IPS-18c (cell line): ENCODE data around the gene CDKL5.

Source experiments
- H3K4me3 ChIP-seq: 2 replicates; pipeline ENCODE4 v1.7.0; 2013; ENCODE audit warnings: low read depth, mild to moderate bottlenecking, low read length, moderate library complexity; ENCODE audit not compliant: insufficient read depth
- H3K9me3 ChIP-seq: one replicate; pipeline ENCODE4 v1.6.1; 2013; ENCODE audit warnings: mild to moderate bottlenecking, low read length, moderate library complexity; ENCODE audit not compliant: control insufficient read depth, insufficient read depth

CDKL5 gene

DNA sequence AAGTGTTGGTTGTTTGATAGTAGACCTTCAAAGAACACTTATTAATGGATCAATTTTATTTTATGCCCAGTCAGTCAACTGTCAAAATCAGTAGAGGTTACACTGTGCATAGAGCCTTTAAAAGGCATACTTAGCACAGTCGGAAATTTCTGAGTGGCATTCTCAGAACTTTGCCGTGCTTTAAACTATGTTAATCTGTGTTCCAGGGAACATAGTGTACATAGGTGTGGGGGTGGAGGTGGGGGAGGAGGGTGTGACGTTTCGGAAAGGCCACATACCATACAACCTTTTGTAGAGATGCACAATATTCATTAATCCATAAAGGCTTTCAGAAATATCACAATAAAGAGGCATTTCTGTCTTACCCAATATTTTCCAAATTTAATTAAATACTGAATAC is 170.7 kb downstream of the CDKL5 start:
- Histone ChIP-seq H3K4me3 (no peak overlapping the region), H3K9me3 (peaks cover 2% of the 10 kb centered on the region)

DNA sequence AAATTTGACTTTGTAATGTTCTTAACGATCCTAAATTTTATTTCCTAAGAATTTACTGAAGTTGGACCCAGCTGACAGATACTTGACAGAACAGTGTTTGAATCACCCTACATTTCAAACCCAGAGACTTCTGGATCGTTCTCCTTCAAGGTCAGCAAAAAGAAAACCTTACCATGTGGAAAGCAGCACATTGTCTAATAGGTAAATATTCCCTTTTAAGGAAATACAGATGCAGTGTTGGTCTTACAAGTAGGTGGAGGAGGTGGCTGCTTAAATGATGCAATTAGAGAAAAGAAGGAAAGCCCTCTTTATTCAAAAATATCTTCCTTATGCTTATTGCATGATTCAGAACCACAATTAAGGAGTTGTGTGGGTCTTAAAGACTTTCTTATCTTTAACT is 173.0 kb downstream of the CDKL5 start:
- Histone ChIP-seq H3K4me3 (no peak overlapping the region), H3K9me3 (no peaks in the 10 kb centered on the region)

- Histone ChIP-seq H3K9me3 (peaks cover 16% of the 10 kb centered on the region), H3K4me3 (no peak overlapping the region)
These were observed 182.6 kb downstream of the CDKL5 start for GRCh38 chrX:18607966-18608365.

- no peak overlapping the region for H3K4me3 ChIP-seq
- H3K9me3 ChIP-seq: peaks cover 8% of the 10 kb centered on the region
These were observed 188.7 kb downstream of the CDKL5 start for GRCh38 chrX:18613930-18614639.

- no peak overlapping the region; the same call in 1 of the 2 replicates for H3K4me3 ChIP-seq
- peaks cover 2% of the 10 kb centered on the region for H3K9me3 ChIP-seq
These were observed 191.4 kb downstream of the CDKL5 start for GRCh38 chrX:18616688-18617406.

GRCh38 chrX:18617407-18617750 is 192.0 kb downstream of the CDKL5 start:
- Histone ChIP-seq H3K4me3 (no peak overlapping the region; the same call in 1 of the 2 replicates), H3K9me3 (no peaks in the 10 kb centered on the region)

GRCh38 chrX:18619288-18619687 is 193.9 kb downstream of the CDKL5 start:
- Histone ChIP-seq H3K9me3 (no peaks in the 10 kb centered on the region), H3K4me3 (no peak overlapping the region)

- no peak overlapping the region for H3K4me3 ChIP-seq
- H3K9me3 ChIP-seq: no peaks in the 10 kb centered on the region
These were observed 194.9 kb downstream of the CDKL5 start for GRCh38 chrX:18620349-18620748.

DNA sequence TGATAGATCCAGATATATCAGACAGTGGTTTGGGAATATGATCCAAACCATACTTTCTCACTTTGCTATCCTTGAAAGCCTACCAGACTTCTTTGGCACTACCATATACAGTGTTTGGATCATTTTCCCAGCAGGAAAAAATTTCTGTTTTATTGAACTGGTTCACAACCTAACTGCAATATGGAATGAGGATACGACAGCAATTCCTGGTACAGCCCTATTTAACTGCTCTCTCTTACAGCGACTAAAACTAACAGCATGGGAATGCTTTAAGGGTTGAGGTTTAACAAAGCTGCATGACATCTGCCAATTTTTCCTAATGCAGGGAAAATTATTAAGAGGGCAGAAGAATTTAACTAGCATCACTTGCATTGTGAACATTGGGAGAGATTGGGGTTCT is 199.2 kb downstream of the CDKL5 start:
- Histone ChIP-seq H3K4me3 (no peak overlapping the region), H3K9me3 (peaks cover 2% of the 10 kb centered on the region)

GRCh38 chrX:18630934-18631333 is 205.5 kb downstream of the CDKL5 start:
- Histone ChIP-seq H3K9me3 (no peaks in the 10 kb centered on the region), H3K4me3 (no peak overlapping the region)

GRCh38 chrX:18638398-18638797 is 213.0 kb downstream of the CDKL5 start:
- Histone ChIP-seq H3K9me3 (peaks cover 3% of the 10 kb centered on the region), H3K4me3 (no peak overlapping the region)

DNA sequence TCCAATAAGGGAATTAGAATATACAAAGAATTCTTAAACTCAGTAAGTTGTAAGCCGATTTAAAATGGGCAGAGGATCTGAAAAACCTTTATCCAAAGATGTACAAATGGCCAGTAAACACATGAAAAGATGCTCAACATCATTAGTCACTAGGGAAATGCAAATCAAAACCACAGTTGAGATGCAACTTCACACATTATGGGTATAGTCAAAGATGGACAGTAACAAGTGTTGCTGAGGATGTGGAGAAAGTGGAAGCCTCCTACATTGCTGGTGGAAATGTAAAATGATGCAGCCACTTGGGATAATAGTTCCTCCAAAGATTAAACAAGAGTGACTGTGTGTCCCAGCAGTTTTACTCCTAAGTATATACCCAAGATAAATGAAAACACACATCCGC is 213.9 kb downstream of the CDKL5 start:
- H3K4me3 ChIP-seq: no peak overlapping the region
- H3K9me3 ChIP-seq: peaks cover 3% of the 10 kb centered on the region

- Histone ChIP-seq H3K9me3 (peaks cover 3% of the 10 kb centered on the region), H3K4me3 (no peak overlapping the region)
These were observed 215.3 kb downstream of the CDKL5 start for GRCh38 chrX:18640686-18641085.

- H3K4me3 ChIP-seq: no peak overlapping the region
- peaks cover 3% of the 10 kb centered on the region for H3K9me3 ChIP-seq
These were observed 217.8 kb downstream of the CDKL5 start for GRCh38 chrX:18643243-18643642.

- Histone ChIP-seq H3K9me3 (peaks cover 3% of the 10 kb centered on the region), H3K4me3 (no peak overlapping the region)
These were observed 218.4 kb downstream of the CDKL5 start for GRCh38 chrX:18643853-18644252.

- peaks cover 3% of the 10 kb centered on the region for H3K9me3 ChIP-seq
- no peak overlapping the region for H3K4me3 ChIP-seq
These were observed 222.2 kb downstream of the CDKL5 start for GRCh38 chrX:18647621-18648020.

DNA sequence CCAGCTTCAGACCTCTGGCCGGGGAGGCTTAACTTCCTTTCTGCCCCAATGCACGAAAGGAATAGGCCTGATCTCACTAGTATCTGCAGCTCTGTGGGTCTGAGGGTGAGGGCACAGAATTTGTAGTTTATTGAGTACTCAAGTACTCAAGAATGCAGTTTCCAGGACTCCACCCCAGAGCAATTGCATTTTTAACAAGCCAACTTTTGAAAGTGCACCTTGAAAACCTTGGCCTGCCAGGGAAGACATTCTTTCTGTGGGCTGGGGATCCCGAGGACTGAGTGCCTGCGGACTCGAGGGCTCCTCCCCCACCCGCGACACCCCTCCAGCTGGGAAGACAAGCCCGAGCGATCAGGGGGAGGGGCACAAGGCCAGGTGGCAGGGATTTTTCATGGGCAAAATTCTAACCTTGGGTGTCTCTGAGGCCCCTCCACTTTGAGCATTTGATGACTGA is 224.1 kb downstream of the CDKL5 start:
- Histone ChIP-seq H3K4me3 (no peak overlapping the region), H3K9me3 (peaks cover 3% of the 10 kb centered on the region)

DNA sequence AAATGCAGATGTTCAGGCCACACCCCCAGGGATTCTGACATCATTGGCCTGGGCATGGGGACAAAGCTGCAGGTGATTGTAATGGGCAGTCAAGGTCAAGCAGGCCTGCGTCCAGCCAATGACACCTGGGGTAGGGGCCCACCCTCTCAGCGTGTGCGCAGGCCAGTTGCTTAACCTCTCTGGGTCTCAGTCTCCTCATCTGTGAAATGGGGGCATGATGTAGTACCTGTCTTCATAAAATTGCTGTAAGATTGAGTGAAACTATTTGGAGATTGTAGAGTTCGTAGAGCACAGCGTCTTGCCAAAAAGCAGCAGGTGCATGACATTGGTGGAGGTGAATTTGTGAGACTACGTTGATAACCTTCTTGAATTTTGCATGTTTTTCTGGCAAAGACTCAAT is 225.3 kb downstream of the CDKL5 start:
- Histone ChIP-seq H3K4me3 (0 out of 2 replicates have a peak overlapping the region, but pooled peaks have one; percentile 2), H3K9me3 (peaks cover 3% of the 10 kb centered on the region)
